HG03025 (cell line): Measurements from ENCODE around the gene DIP2C.
"Not testable (repeated sequence)": the region's sequence is repeated elsewhere in the genome, so short reads cannot be mapped to it uniquely, and the experiment has no call there.

ENCODE experiments used
- ATAC-seq: cut with Tn5 transposase; IDR thresholded peaks from one replicate; pipeline ENCODE4 v1.9.1; 2021; ENCODE audit warnings: mild to moderate bottlenecking, moderate library complexity; ENCODE audit not compliant: unreplicated experiment, low FRiP score

DIP2C gene

GRCh38 chr10:689452-690371 is at the start of gene DIP2C:
DIP2C (minus strand) TSS chr10:689668; CDS start chr10:689578, 90 bp downstream.
- no peak for ATAC-seq

- ATAC-seq, result no peak
Measured at GRCh38 chr10:734481-734880, 45.0 kb upstream of the DIP2C start.

- no peak for ATAC-seq
Measured at GRCh38 chr10:733086-733485, 43.6 kb upstream of the DIP2C start.

GRCh38 chr10:729213-729612 is 39.7 kb upstream of the DIP2C start:
- no peak for ATAC-seq

GRCh38 chr10:728603-729002 is 39.1 kb upstream of the DIP2C start:
- ATAC-seq, result no peak

GRCh38 chr10:727162-727790 is 37.8 kb upstream of the DIP2C start:
- ATAC-seq, result no peak

GRCh38 chr10:725786-726185 is 36.3 kb upstream of the DIP2C start:
- ATAC-seq, result no peak

- no peak for ATAC-seq
Measured at GRCh38 chr10:725302-725701, 35.8 kb upstream of the DIP2C start.

GRCh38 chr10:723973-724372 is 34.5 kb upstream of the DIP2C start:
- no peak for ATAC-seq

- ATAC-seq, result no peak
Measured at GRCh38 chr10:722281-723060, 33.0 kb upstream of the DIP2C start.

- no peak for ATAC-seq
Measured at GRCh38 chr10:718143-718700, 28.8 kb upstream of the DIP2C start.

- ATAC-seq, result no peak
Measured at GRCh38 chr10:717458-717857, 28.0 kb upstream of the DIP2C start.

- ATAC-seq, result no peak
Measured at GRCh38 chr10:716821-717220, 27.4 kb upstream of the DIP2C start.

- ATAC-seq, result no peak
Measured at GRCh38 chr10:714214-714613, 24.7 kb upstream of the DIP2C start.

GRCh38 chr10:712575-712974 is 23.1 kb upstream of the DIP2C start:
- no peak for ATAC-seq

GRCh38 chr10:712089-712488 is 22.6 kb upstream of the DIP2C start:
- no peak for ATAC-seq

- ATAC-seq, result no peak
Measured at GRCh38 chr10:707861-708260, 18.4 kb upstream of the DIP2C start.

- no peak for ATAC-seq
Measured at GRCh38 chr10:707456-707855, 18.0 kb upstream of the DIP2C start.

GRCh38 chr10:703118-703517 is 13.7 kb upstream of the DIP2C start:
- no peak for ATAC-seq

GRCh38 chr10:700183-700582 is 10.7 kb upstream of the DIP2C start:
- not testable (repeated sequence) for ATAC-seq
